ENCODE measurements around the gene ATXN7L1. TPM values are rescaled to one million over a fixed set of nuclear protein-coding genes. Genes with fewer than 3 reads are reported as not detected.
"Not testable (repeated sequence)": the region's sequence is repeated elsewhere in the genome, so short reads cannot be mapped to it uniquely, and the experiment has no call there.

Gene ATXN7L1
- total RNA-seq, 2 experiments from 2014 or later, result 3.7 to 4.4 TPM

GRCh38 chr7:105799006-105799405 is 77.4 kb downstream of the ATXN7L1 start:
- H3K9me3 Mint-ChIP-seq, result no peaks in the 10 kb centered on the region
- H3K4me3 Mint-ChIP-seq, result no peak overlapping the region
- no peak for DNase-seq
- H3K36me3 Mint-ChIP-seq, result no peaks in the 10 kb centered on the region
- H3K4me1 Mint-ChIP-seq, result peaks cover 49% of the 10 kb centered on the region
- no peak overlapping the region for H3K27ac Mint-ChIP-seq
- no peaks in the 10 kb centered on the region for H3K27me3 Mint-ChIP-seq

GRCh38 chr7:105797652-105798051 is 78.7 kb downstream of the ATXN7L1 start:
- Mint-ChIP-seq H3K4me3 (no peak overlapping the region), H3K36me3 (no peaks in the 10 kb centered on the region), H3K9me3 (no peaks in the 10 kb centered on the region), H3K27me3 (no peaks in the 10 kb centered on the region), H3K27ac (no peak overlapping the region), H3K4me1 (peaks cover 45% of the 10 kb centered on the region)
- no peak for DNase-seq

GRCh38 chr7:105796365-105796764 is 80.0 kb downstream of the ATXN7L1 start:
- Mint-ChIP-seq H3K27ac (no peak overlapping the region), H3K27me3 (no peaks in the 10 kb centered on the region), H3K4me1 (peaks cover 40% of the 10 kb centered on the region), H3K36me3 (no peaks in the 10 kb centered on the region), H3K4me3 (no peak overlapping the region), H3K9me3 (no peaks in the 10 kb centered on the region)
- DNase-seq, result no peak

- Mint-ChIP-seq H3K4me1 (peaks cover 26% of the 10 kb centered on the region), H3K9me3 (no peaks in the 10 kb centered on the region), H3K4me3 (no peak overlapping the region), H3K27ac (no peak overlapping the region), H3K27me3 (no peaks in the 10 kb centered on the region), H3K36me3 (no peaks in the 10 kb centered on the region)
- DNase-seq, result no peak
These were observed 81.4 kb downstream of the ATXN7L1 start for GRCh38 chr7:105794741-105795729.

- DNase-seq, result no peak
- H3K27ac Mint-ChIP-seq, result no peak overlapping the region
- H3K4me1 Mint-ChIP-seq, result peaks cover 15% of the 10 kb centered on the region
- H3K9me3 Mint-ChIP-seq, result no peaks in the 10 kb centered on the region
- H3K36me3 Mint-ChIP-seq, result no peaks in the 10 kb centered on the region
- no peaks in the 10 kb centered on the region for H3K27me3 Mint-ChIP-seq
- H3K4me3 Mint-ChIP-seq, result no peak overlapping the region
These were observed 83.7 kb downstream of the ATXN7L1 start for GRCh38 chr7:105792488-105793370.

GRCh38 chr7:105791926-105792325 is 84.5 kb downstream of the ATXN7L1 start:
- no peak overlapping the region for H3K4me3 Mint-ChIP-seq
- H3K9me3 Mint-ChIP-seq, result no peaks in the 10 kb centered on the region
- no peak overlapping the region for H3K27ac Mint-ChIP-seq
- H3K36me3 Mint-ChIP-seq, result no peaks in the 10 kb centered on the region
- no peak for DNase-seq
- no peaks in the 10 kb centered on the region for H3K27me3 Mint-ChIP-seq
- peaks cover 7% of the 10 kb centered on the region for H3K4me1 Mint-ChIP-seq

GRCh38 chr7:105790996-105791395 is 85.4 kb downstream of the ATXN7L1 start:
- Mint-ChIP-seq H3K27me3 (no peaks in the 10 kb centered on the region), H3K36me3 (no peaks in the 10 kb centered on the region), H3K9me3 (no peaks in the 10 kb centered on the region), H3K4me3 (no peak overlapping the region), H3K4me1 (peaks cover 3% of the 10 kb centered on the region), H3K27ac (no peak overlapping the region)
- DNase-seq, result no peak

- H3K4me1 Mint-ChIP-seq, H3K4me3 Mint-ChIP-seq, H3K27me3 Mint-ChIP-seq, H3K9me3 Mint-ChIP-seq, H3K27ac Mint-ChIP-seq, DNase-seq, H3K36me3 Mint-ChIP-seq: not testable (repeated sequence)
These were observed 85.9 kb downstream of the ATXN7L1 start for GRCh38 chr7:105790452-105790851.

GRCh38 chr7:105788816-105789349 is 87.5 kb downstream of the ATXN7L1 start:
- Mint-ChIP-seq H3K4me1 (peaks cover 2% of the 10 kb centered on the region), H3K4me3 (no peak overlapping the region), H3K27ac (no peak overlapping the region), H3K9me3 (no peaks in the 10 kb centered on the region), H3K27me3 (no peaks in the 10 kb centered on the region), H3K36me3 (peaks cover 2% of the 10 kb centered on the region)
- DNase-seq, result no peak

- H3K4me1 Mint-ChIP-seq, result peaks cover 3% of the 10 kb centered on the region
- peaks cover 2% of the 10 kb centered on the region for H3K36me3 Mint-ChIP-seq
- H3K4me3 Mint-ChIP-seq, result no peak overlapping the region
- no peak overlapping the region for H3K27ac Mint-ChIP-seq
- H3K9me3 Mint-ChIP-seq, result no peaks in the 10 kb centered on the region
- no peak for DNase-seq
- no peaks in the 10 kb centered on the region for H3K27me3 Mint-ChIP-seq
These were observed 88.0 kb downstream of the ATXN7L1 start for GRCh38 chr7:105788356-105788755.

GRCh38 chr7:105787793-105788192 is 88.6 kb downstream of the ATXN7L1 start:
- H3K4me1 Mint-ChIP-seq, result peaks cover 8% of the 10 kb centered on the region
- no peak overlapping the region for H3K4me3 Mint-ChIP-seq
- no peak for DNase-seq
- H3K36me3 Mint-ChIP-seq, result peaks cover 2% of the 10 kb centered on the region
- H3K9me3 Mint-ChIP-seq, result no peaks in the 10 kb centered on the region
- H3K27ac Mint-ChIP-seq, result no peak overlapping the region
- H3K27me3 Mint-ChIP-seq, result no peaks in the 10 kb centered on the region

GRCh38 chr7:105786520-105787470 is 89.6 kb downstream of the ATXN7L1 start:
- H3K4me1 Mint-ChIP-seq, result peaks cover 15% of the 10 kb centered on the region
- H3K27me3 Mint-ChIP-seq, result no peaks in the 10 kb centered on the region

GRCh38 chr7:105782391-105783042 is 93.9 kb downstream of the ATXN7L1 start:
- H3K4me1 Mint-ChIP-seq, result peaks cover 16% of the 10 kb centered on the region
- peak; percentile 26 for DNase-seq
- H3K27me3 Mint-ChIP-seq, result no peaks in the 10 kb centered on the region
- H3K27ac Mint-ChIP-seq, result no peak overlapping the region
- H3K9me3 Mint-ChIP-seq, result no peaks in the 10 kb centered on the region
- peaks cover 3% of the 10 kb centered on the region for H3K36me3 Mint-ChIP-seq
- no peak overlapping the region for H3K4me3 Mint-ChIP-seq

More at GRCh38 chr7:105786520-105787470, 89.6 kb downstream of the ATXN7L1 start:
- DNase-seq, result no peak
- no peaks in the 10 kb centered on the region for H3K9me3 Mint-ChIP-seq
- H3K36me3 Mint-ChIP-seq, result peaks cover 2% of the 10 kb centered on the region
- no peak overlapping the region for H3K4me3 Mint-ChIP-seq
- H3K27ac Mint-ChIP-seq, result no peak overlapping the region
